GM18867 (cell line): Measurements from ENCODE around the gene ITPR3.

ENCODE experiments used
- ATAC-seq: cut with Tn5 transposase; IDR thresholded peaks from one replicate; pipeline ENCODE4 v1.9.1; 2021; ENCODE audit warnings: mild to moderate bottlenecking, moderate library complexity; ENCODE audit not compliant: unreplicated experiment

The ITPR3 gene

GRCh38 chr6:33620856-33621710, at the start of gene ITPR3:
TSS of gene ITPR3 (plus strand) at chr6:33621322. CDS start at chr6:33621603, 281 bp downstream.
- peak; percentile 75 for ATAC-seq

GRCh38 chr6:33571637-33572316, 49.3 kb upstream of the ITPR3 start:
- no peak for ATAC-seq

- ATAC-seq = no peak
Observed at GRCh38 chr6:33575211-33575610, 45.9 kb upstream of the ITPR3 start.

GRCh38 chr6:33576668-33577067, 44.5 kb upstream of the ITPR3 start:
- no peak for ATAC-seq

GRCh38 chr6:33577106-33577535, 44.0 kb upstream of the ITPR3 start:
- ATAC-seq = no peak

- no peak for ATAC-seq
Observed at GRCh38 chr6:33577718-33578117, 43.4 kb upstream of the ITPR3 start.

- no peak for ATAC-seq
Observed at GRCh38 chr6:33578164-33578563, 43.0 kb upstream of the ITPR3 start.

- ATAC-seq = no peak
Observed at GRCh38 chr6:33578588-33579011, 42.5 kb upstream of the ITPR3 start.

GRCh38 chr6:33579828-33580714, 41.1 kb upstream of the ITPR3 start, which contains the start of gene BAK1:
TSS of gene BAK1 (minus strand) at chr6:33580276. CDS start at chr6:33577604, 2,672 bp downstream.
- peak; percentile 90 for ATAC-seq

GRCh38 chr6:33581186-33581585, 39.9 kb upstream of the ITPR3 start:
- ATAC-seq = no peak

- no peak for ATAC-seq
Observed at GRCh38 chr6:33583591-33584155, 37.4 kb upstream of the ITPR3 start.

GRCh38 chr6:33584700-33585402, 36.3 kb upstream of the ITPR3 start:
- no peak for ATAC-seq

- peak; percentile 61 for ATAC-seq
Observed at GRCh38 chr6:33585403-33586107, 35.6 kb upstream of the ITPR3 start.

- no peak for ATAC-seq
Observed at GRCh38 chr6:33586108-33586640, 34.9 kb upstream of the ITPR3 start.

- ATAC-seq = no peak
Observed at GRCh38 chr6:33587529-33587928, 33.6 kb upstream of the ITPR3 start.

GRCh38 chr6:33588894-33589293, 32.2 kb upstream of the ITPR3 start:
- ATAC-seq = no peak

GRCh38 chr6:33589392-33589730, 31.8 kb upstream of the ITPR3 start:
- ATAC-seq = no peak

- no peak for ATAC-seq
Observed at GRCh38 chr6:33589731-33590530, 31.2 kb upstream of the ITPR3 start.
